OCI-LY7 (cell line): ENCODE results near the gene FRZB. TPM values are rescaled to one million over a fixed set of nuclear protein-coding genes. Genes with fewer than 3 reads are reported as not detected.

Experiments
- BruUV-seq: library from RNA; stranded (reverse); fragments of 400-500 nt; replicated peaks from 2 replicates; lab custom pipeline; 2021; lab: Mats Ljungman, UMichigan
- CTCF ChIA-PET: fragments of 300-600 bp; sonication (Branson Sonifier 250); formaldehyde crosslinking; loops from one replicate; lab custom pipeline; 2022; ENCODE audit warnings: antibody characterized with exemption; ENCODE audit not compliant: unreplicated experiment; lab: Charles Lee
- POLR2A ChIA-PET: fragments of 300-600 bp; sonication (Branson Sonifier 250); formaldehyde crosslinking; loops from one replicate; lab custom pipeline; 2022; ENCODE audit warnings: antibody characterized with exemption; lab: Charles Lee
- DNase-seq: peaks from one replicate; pipeline ENCODE4 v3.0.0-alpha.2; 2015; ENCODE audit warnings: low spot score
- H2AFZ ChIP-seq: fragments of 200-600 bp; sonication (generic), shearing (Covaris generic); 2 replicates; pipeline ENCODE4 v1.6.1; 2014; ENCODE audit warnings: mild to moderate bottlenecking, antibody characterized with exemption, low read length, moderate library complexity
- H3K27ac ChIP-seq: fragments of 200-600 bp; sonication (generic); 2 replicates; pipeline ENCODE4 v1.5.1; 2014; ENCODE audit warnings: mixed run types, low read depth, mild to moderate bottlenecking, moderate library complexity, low read length, inconsistent platforms; ENCODE audit not compliant: poor library complexity, severe bottlenecking
- H3K36me3 ChIP-seq: fragments of 200-600 bp; sonication (generic); 2 replicates; pipeline ENCODE4 v1.6.1; 2014; ENCODE audit warnings: mild to moderate bottlenecking, antibody characterized with exemption, low read length, moderate library complexity, mixed read lengths; ENCODE audit not compliant: insufficient read depth
- H3K4me1 ChIP-seq: fragments of 200-600 bp; sonication (generic); 2 replicates; pipeline ENCODE4 v1.5.1; 2014; ENCODE audit warnings: mild to moderate bottlenecking, low read length; ENCODE audit not compliant: insufficient read depth, poor library complexity, severe bottlenecking
- H3K4me2 ChIP-seq: fragments of 200-600 bp; sonication (generic); 2 replicates; pipeline ENCODE4 v1.6.1; 2014; ENCODE audit warnings: mild to moderate bottlenecking, low read length
- H3K4me3 ChIP-seq: fragments of 200-600 bp; sonication (generic); 2 replicates; pipeline ENCODE4 v1.5.1; 2014; ENCODE audit warnings: mild to moderate bottlenecking, low read depth, low read length; ENCODE audit not compliant: poor library complexity, severe bottlenecking
- H3K79me2 ChIP-seq: fragments of 200-600 bp; sonication (generic); 2 replicates; pipeline ENCODE4 v1.6.1; 2016; ENCODE audit warnings: low read depth, mild to moderate bottlenecking, low read length, moderate library complexity, mixed read lengths; ENCODE audit not compliant: insufficient read depth
- H3K9me2 ChIP-seq: fragments of 200-600 bp; sonication (generic); 2 replicates; pipeline ENCODE4 v1.6.1; 2016; ENCODE audit warnings: mild to moderate bottlenecking, low read length, mixed read lengths; ENCODE audit not compliant: insufficient read depth
- H3K9me3 ChIP-seq: fragments of 200-600 bp; sonication (generic); 2 replicates; pipeline ENCODE4 v1.6.1; 2014; ENCODE audit warnings: mild to moderate bottlenecking, mixed run types, low read length, mixed read lengths
- H4K20me1 ChIP-seq: fragments of 200-600 bp; sonication (generic); 2 replicates; pipeline ENCODE4 v1.6.1; 2014; ENCODE audit warnings: mild to moderate bottlenecking, antibody characterized with exemption, low read length, moderate library complexity, mixed read lengths; ENCODE audit not compliant: insufficient read depth
- CTCF ChIP-seq: fragments of 200-600 bp; sonication (generic); conservative IDR thresholded peaks from 2 replicates; pipeline ENCODE4 v1.5.1; 2014; ENCODE audit warnings: mild to moderate bottlenecking, antibody characterized with exemption, low read length, moderate library complexity, mixed read lengths
- EZH2phosphoT487 ChIP-seq: fragments of 200-600 bp; sonication (generic); IDR thresholded peaks from 2 replicates; pipeline ENCODE4 v1.6.1; 2018; ENCODE audit warnings: low read depth, borderline replicate concordance, mild to moderate bottlenecking, mixed run types, antibody characterized with exemption, low read length, moderate library complexity, mixed read lengths
- intact Hi-C: fragments of 100-400 bp; cut with micrococcal nuclease; formaldehyde crosslinking; loops from one replicate; pipeline ENCODE4 v1.10.0; 2022; ENCODE audit not compliant: unreplicated experiment
- total RNA-seq, 2 experiments: library from RNA; depleted of rRNA in 1 of 2; stranded (reverse); fragments of >200 nt in 1 of 2; shearing (Covaris generic) in 1 of 2; gene quantifications; 2 replicates each; pipeline ENCODE4 v1.2.3, GENCODE V29; 2014 to 2022

Gene FRZB
- total RNA-seq, 2 experiments from 2014 or later, result not detected

DNA sequence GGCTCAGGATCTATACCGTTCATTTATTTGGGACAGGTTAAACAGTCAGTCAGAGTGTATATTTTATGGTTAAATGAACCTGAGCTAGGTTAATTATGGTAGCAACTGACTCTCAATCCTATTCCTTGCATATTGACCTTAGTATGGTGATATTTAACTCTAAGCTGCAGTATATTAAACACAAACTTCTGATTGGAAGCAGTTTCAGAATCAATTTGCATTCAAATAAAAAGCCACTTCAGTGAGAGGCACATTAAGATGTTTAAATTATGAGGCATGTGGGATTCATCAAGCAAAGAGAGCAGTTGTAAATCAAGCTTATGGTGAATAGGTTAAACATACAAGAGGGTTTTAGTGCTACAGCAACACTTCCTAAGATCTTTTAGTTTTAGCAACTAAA is 40.4 kb downstream of the FRZB start:
- TF ChIP-seq EZH2phosphoT487, result no peak
- TF ChIP-seq CTCF, result no peak
- H3K4me2 ChIP-seq, result no peak overlapping the region
- intact Hi-C loops, result no loop called here
- H3K9me2 ChIP-seq, result no peaks in the 10 kb centered on the region
- H3K4me1 ChIP-seq, result no peaks in the 10 kb centered on the region
- no peaks in the 10 kb centered on the region for H3K36me3 ChIP-seq
- no TSS peak for BruUV-seq
- no peak for DNase-seq
- peak overlapping the region; percentile 62; the same call in 1 of the 2 replicates for H2AFZ ChIP-seq
- H3K4me3 ChIP-seq, result no peak overlapping the region
- H4K20me1 ChIP-seq, result no peaks in the 10 kb centered on the region
- no peaks in the 10 kb centered on the region for H3K79me2 ChIP-seq
- POLR2A ChIA-PET, result interaction anchor here (0.6 to 2.4 kb wide), 5 partner anchors 8 to 111 kb away, joined by 3 to 7 read pairs (median 3); no protein-coding TSS in a partner anchor
- CTCF ChIA-PET, result no interaction called here
- H3K27ac ChIP-seq, result no peak overlapping the region
- H3K9me3 ChIP-seq, result no peaks in the 10 kb centered on the region

- Histone ChIP-seq H3K9me3 (no peaks in the 10 kb centered on the region), H3K27ac (no peak overlapping the region), H4K20me1 (no peaks in the 10 kb centered on the region), H2AFZ (peak overlapping the region; percentile 23; the same call in 1 of the 2 replicates), H3K79me2 (no peaks in the 10 kb centered on the region), H3K4me2 (no peak overlapping the region), H3K4me3 (no peak overlapping the region), H3K4me1 (no peaks in the 10 kb centered on the region), H3K36me3 (no peaks in the 10 kb centered on the region), H3K9me2 (no peaks in the 10 kb centered on the region)
- no peak for DNase-seq
- ChIA-PET POLR2A (interaction anchor here (0.6 to 2.4 kb wide), 5 partner anchors 18 to 159 kb away, joined by 3 to 7 read pairs (median 4); no protein-coding TSS in a partner anchor), CTCF (no interaction called here)
- intact Hi-C loops, result no loop called here
- TF ChIP-seq EZH2phosphoT487 (no peak), CTCF (no peak)
- no TSS peak for BruUV-seq
Measured at GRCh38 chr2:182824767-182825158, 41.7 kb downstream of the FRZB start.

- DNase-seq, result no peak
- H3K4me2 ChIP-seq, result no peak overlapping the region
- no peaks in the 10 kb centered on the region for H3K9me2 ChIP-seq
- TF ChIP-seq CTCF (no peak), EZH2phosphoT487 (no peak)
- H3K4me3 ChIP-seq, result no peak overlapping the region
- H3K9me3 ChIP-seq, result no peaks in the 10 kb centered on the region
- H3K79me2 ChIP-seq, result no peaks in the 10 kb centered on the region
- H3K36me3 ChIP-seq, result no peaks in the 10 kb centered on the region
- H3K4me1 ChIP-seq, result no peaks in the 10 kb centered on the region
- ChIA-PET CTCF (interaction anchor here (0.5 kb wide), 1 partner anchor 92 kb away, joined by 4 read pairs; no protein-coding TSS in a partner anchor), POLR2A (interaction anchor here (0.6 to 2.4 kb wide), 8 partner anchors 17 to 160 kb away, joined by 3 to 7 read pairs (median 4); no protein-coding TSS in a partner anchor)
- H4K20me1 ChIP-seq, result no peaks in the 10 kb centered on the region
- intact Hi-C loops, result no loop called here
- no peak overlapping the region for H3K27ac ChIP-seq
- peak overlapping the region; percentile 62; the same call in 1 of the 2 replicates for H2AFZ ChIP-seq
- no TSS peak for BruUV-seq
Measured at GRCh38 chr2:182824056-182824766, 42.2 kb downstream of the FRZB start.
